HG03095 (cell line): ENCODE data around the gene KIF1A.

Experiments
- ATAC-seq: cut with Tn5 transposase; IDR thresholded peaks from one replicate; pipeline ENCODE4 v1.9.1; 2021; ENCODE audit warnings: moderate library complexity; ENCODE audit not compliant: unreplicated experiment

Gene KIF1A

GRCh38 chr2:240819126-240819857 lies 727 bp downstream of the KIF1A start:
- no peak for ATAC-seq

- no peak for ATAC-seq
Observed at GRCh38 chr2:240818293-240819125, 1.5 kb downstream of the KIF1A start.

GRCh38 chr2:240817496-240818292 lies 2.3 kb downstream of the KIF1A start:
- ATAC-seq: no peak

GRCh38 chr2:240816584-240817495 lies 3.2 kb downstream of the KIF1A start:
- no peak for ATAC-seq

GRCh38 chr2:240815761-240816583 lies 4.0 kb downstream of the KIF1A start:
- ATAC-seq: no peak

- no peak for ATAC-seq
Observed at GRCh38 chr2:240814946-240815760, 4.9 kb downstream of the KIF1A start.

GRCh38 chr2:240814280-240814679 lies 5.7 kb downstream of the KIF1A start:
- no peak for ATAC-seq

- ATAC-seq: no peak
Observed at GRCh38 chr2:240813231-240813921, 6.6 kb downstream of the KIF1A start.

GRCh38 chr2:240812721-240813120 lies 7.3 kb downstream of the KIF1A start:
- no peak for ATAC-seq

GRCh38 chr2:240812301-240812680 lies 7.7 kb downstream of the KIF1A start:
- no peak for ATAC-seq

- no peak for ATAC-seq
Observed at GRCh38 chr2:240811346-240812300, 8.4 kb downstream of the KIF1A start.

- ATAC-seq: no peak
Observed at GRCh38 chr2:240810621-240811020, 9.4 kb downstream of the KIF1A start.

GRCh38 chr2:240810199-240810598 lies 9.8 kb downstream of the KIF1A start:
- no peak for ATAC-seq

- no peak for ATAC-seq
Observed at GRCh38 chr2:240809276-240809675, 10.7 kb downstream of the KIF1A start.

GRCh38 chr2:240806459-240806858 lies 13.6 kb downstream of the KIF1A start:
- no peak for ATAC-seq

- ATAC-seq: no peak
Observed at GRCh38 chr2:240806006-240806405, 14.0 kb downstream of the KIF1A start.

GRCh38 chr2:240803191-240803590 lies 16.8 kb downstream of the KIF1A start:
- no peak for ATAC-seq
